ENCODE measurements around the gene NFIA. TPM values are rescaled to one million over a fixed set of nuclear protein-coding genes. Genes with fewer than 3 reads are reported as not detected.

The NFIA gene
- total RNA-seq, 1 experiment from 2014 or later: 0.35 TPM

DNA sequence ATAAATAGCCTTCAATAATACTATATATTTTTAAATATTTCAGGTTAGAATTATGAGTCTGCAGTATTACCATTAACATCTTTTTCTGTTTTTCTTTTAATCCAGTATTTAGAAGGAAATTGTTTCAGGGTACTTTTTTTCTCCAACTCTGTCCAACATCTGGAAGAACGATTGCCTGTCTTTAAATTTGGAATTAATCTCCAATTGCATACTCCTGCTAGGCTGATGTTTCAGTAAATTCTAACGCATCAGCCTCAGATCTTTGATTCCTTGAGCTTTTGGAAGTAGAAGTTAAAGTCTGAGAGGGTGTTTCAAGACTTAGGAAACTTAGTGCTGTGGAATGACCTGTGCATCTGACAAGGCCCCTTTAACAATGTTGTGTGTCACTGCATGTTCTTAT is 20.3 kb downstream of the NFIA start:
- Histone ChIP-seq H3K23ac (ENCODE audit: insufficient read length, low read depth, low read length) (no peak overlapping the region), H4K5ac (ENCODE audit: insufficient read length, low read depth, low read length) (no peak overlapping the region), H3K23me2 (ENCODE audit: insufficient read length, low read depth, low read length, poor library complexity, severe bottlenecking) (no peaks in the 10 kb centered on the region), H3K18ac (ENCODE audit: insufficient read length, low read depth, low read length) (no peak overlapping the region), H4K20me1 (ENCODE audit: control insufficient read depth, insufficient read depth, insufficient read length) (no peaks in the 10 kb centered on the region), H2BK120ac (ENCODE audit: low read depth, low read length, poor library complexity, severe bottlenecking) (no peak overlapping the region), H3K14ac (ENCODE audit: insufficient read depth, low read length) (no peak overlapping the region), H3K4me2 (ENCODE audit: insufficient read depth, insufficient read length, low read length) (no peak overlapping the region), H2BK15ac (ENCODE audit: low read depth, low read length) (no peak overlapping the region), H2BK5ac (ENCODE audit: insufficient read length, low read length) (no peak overlapping the region), H2BK20ac (ENCODE audit: low read depth, low read length, poor library complexity, severe bottlenecking) (no peak overlapping the region), H3K4me1 (ENCODE audit: insufficient read depth, low read length) (no peaks in the 10 kb centered on the region), H3T11ph (ENCODE audit: low read length) (no peak overlapping the region), H3K27me3 (ENCODE audit: insufficient read depth, low read length) (no peaks in the 10 kb centered on the region), H3K27ac (ENCODE audit: insufficient read length, low read depth, low read length) (no peak overlapping the region), H3K9me3 (ENCODE audit: control insufficient read depth, low read depth, low read length) (no peaks in the 10 kb centered on the region), H3K9ac (ENCODE audit: extremely low read depth, insufficient read length, low read length) (no peak overlapping the region), H4K8ac (replicated peaks; ENCODE audit: insufficient read length, low read depth, low read length) (no peak overlapping the region), H2AFZ (ENCODE audit: low read length) (no peak overlapping the region), H3K4ac (ENCODE audit: low read depth, low read length) (no peak overlapping the region), H3K79me2 (ENCODE audit: insufficient read depth, low read length) (no peaks in the 10 kb centered on the region), H3K56ac (ENCODE audit: insufficient read length, low read depth, low read length) (no peak overlapping the region), H2AK5ac (ENCODE audit: insufficient read length, low read length) (no peak overlapping the region), H2BK12ac (ENCODE audit: insufficient read length, low read depth, low read length) (no peak overlapping the region), H3K79me1 (ENCODE audit: insufficient read depth, low read depth, low read length, poor library complexity, severe bottlenecking) (no peaks in the 10 kb centered on the region), H4K91ac (ENCODE audit: insufficient read length, low read depth, low read length) (no peak overlapping the region)
- no peak for TF ChIP-seq CTCF (conservative IDR thresholded peaks at IDR 0.05)
- H3K27me3 Mint-ChIP-seq (ENCODE audit: low read depth): no peaks in the 10 kb centered on the region
- H3K27ac Mint-ChIP-seq: no peak overlapping the region
- DNase-seq: no peak
- WGBS (ENCODE audit: extremely low coverage, insufficient read length, low lambda C conversion rate): no CpG with 5 or more reads among the region's 2 CpGs
- no peak overlapping the region for H3K4me3 Mint-ChIP-seq
- H3K4me1 Mint-ChIP-seq: no peaks in the 10 kb centered on the region
- peaks cover 3 to 6% of the 10 kb centered on the region in 2 experiments; a peak in 4 of 5 replicates for H3K9me3 Mint-ChIP-seq
- H3K36me3 Mint-ChIP-seq (ENCODE audit: insufficient read depth in 1 of 3, low read depth in 3 of 3): peaks cover 0 to under 1% (median 0%) of the 10 kb centered on the region in 3 experiments; a peak in 1 of 7 replicates

All from H9 (cell line).